HCT116 (cell line): Measurements from ENCODE around the gene NBEAL2. TPM values are rescaled to one million over a fixed set of nuclear protein-coding genes. Genes with fewer than 3 reads are reported as not detected.

Source experiments
- ATAC-seq: fragments of 200-7000 bp; cut with Tn5 transposase; 2 replicates; pipeline ENCODE4 v1.9.1; 2020; ENCODE audit warnings: mild to moderate bottlenecking, moderate library complexity
- BruUV-seq: library from RNA; stranded (reverse); fragments of 400-500 nt; replicated peaks from 2 replicates; lab custom pipeline; 2021; lab: Mats Ljungman, UMichigan
- CTCF ChIA-PET: fragments of 300-600 bp; sonication (Branson Sonifier 250); formaldehyde crosslinking; loops from one replicate; lab custom pipeline; 2021; ENCODE audit warnings: antibody characterized with exemption; lab: Charles Lee
- POLR2A ChIA-PET: fragments of 300-600, 350-600 bp; sonication (Branson Sonifier 250); formaldehyde crosslinking; loops from one replicate; lab custom pipeline; 2021; ENCODE audit warnings: antibody characterized with exemption; lab: Charles Lee
- RAD21 ChIA-PET, 2 experiments: fragments of 300-600 bp; sonication (Branson Sonifier 250); formaldehyde crosslinking; loops; one replicate each; lab custom pipeline; 2023; ENCODE audit warnings: low total read pairs in 2 of 2; ENCODE audit not compliant: uncharacterized antibody in 2 of 2, unreplicated experiment in 2 of 2, low non-redundant PET in 1 of 2; lab: Charles Lee
- DNase-seq: peaks from one replicate; pipeline ENCODE4 v3.0.0-alpha.2; 2010; ENCODE audit warnings: low read depth, low spot score
- H2AFZ ChIP-seq: fragments of 200-600 bp; shearing (Covaris generic), sonication (generic); 2 replicates; pipeline ENCODE4 v1.6.1; 2017; ENCODE audit warnings: low read depth, mixed run types, mixed read lengths, antibody characterized with exemption, low read length; ENCODE audit not compliant: poor library complexity, severe bottlenecking
- H3K27ac ChIP-seq: 2 replicates; pipeline ENCODE4 v1.5.1; 2012; ENCODE audit warnings: low read depth, low read length
- H3K27me3 ChIP-seq: fragments of 200-600 bp; sonication (generic); 2 replicates; pipeline ENCODE4 v1.6.1; 2016; ENCODE audit warnings: mixed run types, low read length, mixed read lengths; ENCODE audit not compliant: insufficient read depth
- H3K36me3 ChIP-seq, 2 experiments: fragments of 200-500 bp in 1 of 2; fragments of 200-600 bp in 1 of 2; sonication (Bioruptor generic) in 1 of 2; sonication (generic) in 1 of 2; 2 replicates each; pipeline versions ENCODE4 v1.5.1 to v1.6.1; 2014 to 2016; ENCODE audit warnings: low read length in 2 of 2, inconsistent platforms in 1 of 2, mixed read lengths in 1 of 2, mixed run types in 1 of 2; ENCODE audit not compliant: insufficient read depth in 2 of 2, control insufficient read depth in 1 of 2
- H3K4me1 ChIP-seq, 2 experiments: fragments of 200-600 bp in 1 of 2; sonication (generic) in 1 of 2; 2 replicates each; pipeline versions ENCODE4 v1.5.1 to v1.6.1; 2012 to 2017; ENCODE audit warnings: low read length in 2 of 2, inconsistent platforms in 1 of 2, mild to moderate bottlenecking in 1 of 2, mixed read lengths in 1 of 2, mixed run types in 1 of 2, moderate library complexity in 1 of 2; ENCODE audit not compliant: insufficient read depth in 2 of 2, control insufficient read depth in 1 of 2
- H3K4me2 ChIP-seq: fragments of 200-600 bp; sonication (generic); 2 replicates; pipeline ENCODE4 v1.6.1; 2017; ENCODE audit warnings: mixed run types, low read length, mixed read lengths
- H3K4me3 ChIP-seq, 2 experiments: fragments of 200-600 bp in 1 of 2; sonication (generic) in 1 of 2; replicated peaks in 1 of 2; 2 replicates each; pipeline ENCODE4 v1.5.1; 2011 to 2016; ENCODE audit warnings: low read length in 2 of 2, control low read depth in 1 of 2, low read depth in 1 of 2, mild to moderate bottlenecking in 1 of 2, mixed read lengths in 1 of 2, mixed run types in 1 of 2
- H3K79me2 ChIP-seq: fragments of 200-600 bp; sonication (generic); 2 replicates; pipeline ENCODE4 v1.6.1; 2017; ENCODE audit warnings: mild to moderate bottlenecking, mixed run types, low read length, moderate library complexity, mixed read lengths; ENCODE audit not compliant: insufficient read depth
- H3K9ac ChIP-seq: fragments of 200-600 bp; sonication (generic); 2 replicates; pipeline ENCODE4 v1.6.1; 2016; ENCODE audit warnings: low read length, mixed read lengths
- H3K9me2 ChIP-seq: fragments of 200-600 bp; sonication (generic), shearing (Covaris generic); 2 replicates; pipeline ENCODE4 v1.6.1; 2017; ENCODE audit warnings: mixed run types, mild to moderate bottlenecking, moderate library complexity; ENCODE audit not compliant: insufficient read depth
- H3K9me3 ChIP-seq, 2 experiments: fragments of 200-500 bp in 1 of 2; fragments of 200-600 bp in 1 of 2; sonication (Bioruptor generic) in 1 of 2; sonication (generic) in 1 of 2; 2 replicates each; pipeline ENCODE4 v1.6.1; 2014 to 2017; ENCODE audit warnings: low read length in 2 of 2, mixed read lengths in 2 of 2, inconsistent platforms in 1 of 2, low read depth in 1 of 2, mild to moderate bottlenecking in 1 of 2, mixed run types in 1 of 2, moderate library complexity in 1 of 2; ENCODE audit not compliant: control insufficient read depth in 1 of 2, insufficient read depth in 1 of 2
- H4K20me1 ChIP-seq: fragments of 200-600 bp; sonication (generic), shearing (Covaris generic); 2 replicates; pipeline ENCODE4 v1.6.1; 2017; ENCODE audit warnings: mixed run types, mild to moderate bottlenecking, moderate library complexity; ENCODE audit not compliant: insufficient read depth
- CBX3 ChIP-seq: IDR thresholded peaks from 2 replicates; pipeline ENCODE4 v1.6.1; 2012; ENCODE audit warnings: low read depth
- CEBPB ChIP-seq: IDR thresholded peaks from 2 replicates; pipeline ENCODE4 v1.6.1; 2012; ENCODE audit warnings: low read depth
- EZH2 ChIP-seq: fragments of 200-600 bp; sonication (generic); IDR thresholded peaks from 2 replicates; pipeline ENCODE4 v1.6.1; 2017; ENCODE audit warnings: antibody characterized with exemption, mixed run types
- JUND ChIP-seq: IDR thresholded peaks from 2 replicates; pipeline ENCODE4 v1.6.1; 2012
- MAX ChIP-seq: IDR thresholded peaks from 2 replicates; pipeline ENCODE4 v1.6.1; 2012
- POLR2A ChIP-seq: IDR thresholded peaks from 2 replicates; pipeline ENCODE4 v1.7.0; 2011; ENCODE audit warnings: borderline replicate concordance; ENCODE audit not compliant: insufficient read depth, insufficient read length; ENCODE audit errors: extremely low read depth
- RAD21 ChIP-seq: IDR thresholded peaks from 2 replicates; pipeline ENCODE4 v1.6.1; 2012; ENCODE audit warnings: low read depth, mild to moderate bottlenecking
- SIN3A ChIP-seq: IDR thresholded peaks from 2 replicates; pipeline ENCODE4 v1.6.1; 2012; ENCODE audit warnings: low read depth
- SP1 ChIP-seq: IDR thresholded peaks from 2 replicates; pipeline ENCODE4 v1.6.1; 2012; ENCODE audit warnings: low read depth
- SRF ChIP-seq: IDR thresholded peaks from 2 replicates; pipeline ENCODE4 v1.6.1; 2012; ENCODE audit warnings: low read depth
- TCF7L2 ChIP-seq: IDR thresholded peaks from 2 replicates; pipeline ENCODE4 v1.7.0; 2011; ENCODE audit warnings: borderline replicate concordance, inconsistent platforms; ENCODE audit not compliant: insufficient read depth, insufficient read length; ENCODE audit errors: extremely low read depth
- YY1 ChIP-seq: IDR thresholded peaks from 2 replicates; pipeline ENCODE4 v1.6.1; 2011; ENCODE audit warnings: low read length, low read depth, moderate library complexity, mild to moderate bottlenecking; ENCODE audit not compliant: insufficient replicate concordance; ENCODE audit errors: extremely low read depth
- ZBTB33 ChIP-seq: IDR thresholded peaks from 2 replicates; pipeline ENCODE4 v1.6.1; 2011; ENCODE audit warnings: mild to moderate bottlenecking, low read length, moderate library complexity; ENCODE audit not compliant: insufficient replicate concordance; ENCODE audit errors: extremely low read depth
- ZFX ChIP-seq: fragments of 450-650 bp; IDR thresholded peaks from 2 replicates; pipeline ENCODE4 v1.6.1; 2017
- intact Hi-C: fragments of 100-400 bp; cut with micrococcal nuclease; formaldehyde crosslinking; loops from 2 replicates; pipeline ENCODE4 v1.10.0; 2022
- total RNA-seq: library from RNA; stranded (reverse); gene quantifications from one replicate; pipeline ENCODE4 v1.2.1, GENCODE V29; 2021; ENCODE audit not compliant: unreplicated experiment
- TF ChIP-seq, protein P1 (sequence below): IDR thresholded peaks from 2 replicates; pipeline ENCODE4 v1.6.1; 2012; ENCODE audit warnings: low read depth
- TF ChIP-seq, protein P2 (sequence below): IDR thresholded peaks from 2 replicates; pipeline ENCODE4 v1.6.1; 2012

NBEAL2 gene
- total RNA-seq, 1 experiment from 2014 or later = 72.9 TPM

DNA sequence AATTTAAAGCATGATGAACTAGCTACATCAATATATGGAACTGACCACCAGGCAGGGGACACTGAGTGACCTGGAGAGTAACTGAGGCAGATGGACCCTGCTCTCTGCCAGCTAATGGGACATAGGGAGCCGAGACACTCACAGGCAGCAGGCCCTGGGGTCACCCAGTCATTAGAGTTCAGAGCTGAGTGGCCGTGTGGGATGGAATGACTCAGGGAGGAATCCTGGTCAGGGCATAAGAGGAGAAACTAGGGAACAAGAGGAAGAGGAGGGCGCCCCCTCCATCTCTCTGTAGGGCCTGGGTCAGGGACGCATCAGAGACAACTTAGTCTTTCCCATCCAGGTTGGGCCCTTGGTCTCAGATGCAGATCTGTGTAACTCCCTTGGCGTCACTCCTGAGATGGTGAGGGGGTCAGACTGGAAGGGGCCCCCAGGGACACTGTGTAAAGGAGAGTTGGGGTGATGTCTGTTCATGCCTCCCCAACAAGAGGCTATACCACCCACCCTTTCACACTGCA lies 42.7 kb upstream of the NBEAL2 start:
- 0 out of 2 replicates have a peak overlapping the region, but pooled peaks have one; percentile 41 for H3K9ac ChIP-seq
- H3K36me3 ChIP-seq = peaks cover 8 to 22% of the 10 kb centered on the region in 2 experiments; a peak in 2 of 4 replicates
- H3K9me2 ChIP-seq = no peaks in the 10 kb centered on the region
- H3K4me2 ChIP-seq = peak overlapping the region; percentile 56
- ChIA-PET POLR2A (no interaction called here), RAD21 (no interaction called here), CTCF (interaction anchor here (1.1 to 3.5 kb wide), 4 partner anchors 11 to 39 kb away, joined by 4 to 16 read pairs (median 6); partner anchors contain the start of gene CCDC12)
- DNase-seq (no peak), ATAC-seq (no peak)
- intact Hi-C loops = loop anchor here (5.0 kb wide), 1 partner anchor 41 kb away; the partner anchor contains the start of genes CCDC12 and NBEAL2
- TF ChIP-seq, protein P1, sequence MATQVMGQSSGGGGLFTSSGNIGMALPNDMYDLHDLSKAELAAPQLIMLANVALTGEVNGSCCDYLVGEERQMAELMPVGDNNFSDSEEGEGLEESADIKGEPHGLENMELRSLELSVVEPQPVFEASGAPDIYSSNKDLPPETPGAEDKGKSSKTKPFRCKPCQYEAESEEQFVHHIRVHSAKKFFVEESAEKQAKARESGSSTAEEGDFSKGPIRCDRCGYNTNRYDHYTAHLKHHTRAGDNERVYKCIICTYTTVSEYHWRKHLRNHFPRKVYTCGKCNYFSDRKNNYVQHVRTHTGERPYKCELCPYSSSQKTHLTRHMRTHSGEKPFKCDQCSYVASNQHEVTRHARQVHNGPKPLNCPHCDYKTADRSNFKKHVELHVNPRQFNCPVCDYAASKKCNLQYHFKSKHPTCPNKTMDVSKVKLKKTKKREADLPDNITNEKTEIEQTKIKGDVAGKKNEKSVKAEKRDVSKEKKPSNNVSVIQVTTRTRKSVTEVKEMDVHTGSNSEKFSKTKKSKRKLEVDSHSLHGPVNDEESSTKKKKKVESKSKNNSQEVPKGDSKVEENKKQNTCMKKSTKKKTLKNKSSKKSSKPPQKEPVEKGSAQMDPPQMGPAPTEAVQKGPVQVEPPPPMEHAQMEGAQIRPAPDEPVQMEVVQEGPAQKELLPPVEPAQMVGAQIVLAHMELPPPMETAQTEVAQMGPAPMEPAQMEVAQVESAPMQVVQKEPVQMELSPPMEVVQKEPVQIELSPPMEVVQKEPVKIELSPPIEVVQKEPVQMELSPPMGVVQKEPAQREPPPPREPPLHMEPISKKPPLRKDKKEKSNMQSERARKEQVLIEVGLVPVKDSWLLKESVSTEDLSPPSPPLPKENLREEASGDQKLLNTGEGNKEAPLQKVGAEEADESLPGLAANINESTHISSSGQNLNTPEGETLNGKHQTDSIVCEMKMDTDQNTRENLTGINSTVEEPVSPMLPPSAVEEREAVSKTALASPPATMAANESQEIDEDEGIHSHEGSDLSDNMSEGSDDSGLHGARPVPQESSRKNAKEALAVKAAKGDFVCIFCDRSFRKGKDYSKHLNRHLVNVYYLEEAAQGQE = no peak
- TF ChIP-seq SIN3A = no peak
- no peak for TF ChIP-seq POLR2A
- TF ChIP-seq CBX3 = no peak
- TF ChIP-seq CEBPB = no peak
- TF ChIP-seq SRF = no peak
- TF ChIP-seq TCF7L2 = no peak
- TF ChIP-seq YY1 = no peak
- TF ChIP-seq ZFX = no peak
- TF ChIP-seq ZBTB33 = no peak
- TF ChIP-seq EZH2 = no peak
- no peak for TF ChIP-seq SP1
- TF ChIP-seq JUND = no peak
- no peak for TF ChIP-seq MAX
- TF ChIP-seq RAD21 = no peak
- TF ChIP-seq, protein P2, sequence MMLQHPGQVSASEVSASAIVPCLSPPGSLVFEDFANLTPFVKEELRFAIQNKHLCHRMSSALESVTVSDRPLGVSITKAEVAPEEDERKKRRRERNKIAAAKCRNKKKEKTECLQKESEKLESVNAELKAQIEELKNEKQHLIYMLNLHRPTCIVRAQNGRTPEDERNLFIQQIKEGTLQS = no peak
- H3K27me3 ChIP-seq = no peaks in the 10 kb centered on the region
- H3K27ac ChIP-seq = peak overlapping the region; percentile 53; the same call in 1 of the 2 replicates
- H3K4me3 ChIP-seq = no peak overlapping the region
- BruUV-seq = no TSS peak
- no peak overlapping the region for H2AFZ ChIP-seq
- peaks cover 45 to 64% of the 10 kb centered on the region in 2 experiments for H3K4me1 ChIP-seq
- peaks cover 7% of the 10 kb centered on the region; the same call in 1 of the 2 replicates for H4K20me1 ChIP-seq
- H3K9me3 ChIP-seq = no peaks in the 10 kb centered on the region
- H3K79me2 ChIP-seq = peaks cover 96% of the 10 kb centered on the region
